Activated B cell treated with CpG ODN at 0.5 μM for 24 hours (primary cell): ENCODE results near the gene NKX6-2. TPM values are rescaled to one million over a fixed set of nuclear protein-coding genes. Genes with fewer than 3 reads are reported as not detected.

Experiments
- ATAC-seq: fragments of 200-7000 bp; cut with Tn5 transposase; one replicate; pipeline ENCODE4 v1.10.0; 2021; ENCODE audit warnings: low read depth, mild to moderate bottlenecking, moderate library complexity
- CTCF ChIA-PET: fragments of 350-600 bp; sonication (Branson Sonifier 250); formaldehyde crosslinking; loops from one replicate; lab custom pipeline; 2021; ENCODE audit warnings: antibody characterized with exemption; lab: Charles Lee
- POLR2A ChIA-PET: fragments of 350-600 bp; sonication (Branson Sonifier 250); formaldehyde crosslinking; loops from one replicate; lab custom pipeline; 2021; ENCODE audit warnings: antibody characterized with exemption; lab: Charles Lee
- DNase-seq: peaks from one replicate; pipeline ENCODE4 v3.0.0; 2022
- H3K27ac Mint-ChIP-seq: one replicate; pipeline ENCODE4 v1.8.0; 2020; ENCODE audit warnings: mixed read lengths
- H3K27me3 Mint-ChIP-seq: one replicate; pipeline ENCODE4 v1.8.0; 2021; ENCODE audit warnings: mixed read lengths
- H3K36me3 Mint-ChIP-seq: one replicate; pipeline ENCODE4 v1.8.0; 2021; ENCODE audit warnings: low read depth, mixed read lengths
- H3K4me1 Mint-ChIP-seq: one replicate; pipeline ENCODE4 v1.8.0; 2021; ENCODE audit warnings: mixed read lengths
- H3K4me3 Mint-ChIP-seq: one replicate; pipeline ENCODE4 v1.8.0; 2020; ENCODE audit warnings: mild to moderate bottlenecking, mixed read lengths
- H3K9me3 Mint-ChIP-seq: one replicate; pipeline ENCODE4 v1.8.0; 2020; ENCODE audit warnings: mixed read lengths
- CTCF ChIP-seq: fragments of 200-600 bp; IDR thresholded peaks from one replicate; pipeline ENCODE4 v1.8.0; 2022; ENCODE audit warnings: antibody characterized with exemption, mild to moderate bottlenecking
- intact Hi-C: fragments of 100-400 bp; cut with micrococcal nuclease; formaldehyde crosslinking; loops from one replicate; pipeline ENCODE4 v1.15.1; 2024
- total RNA-seq: library from RNA; stranded (reverse); gene quantifications from 2 replicates; pipeline ENCODE4 v1.2.3, GENCODE V29; 2022

Gene NKX6-2
- total RNA-seq, 1 donor from 2014 or later, result not detected

DNA sequence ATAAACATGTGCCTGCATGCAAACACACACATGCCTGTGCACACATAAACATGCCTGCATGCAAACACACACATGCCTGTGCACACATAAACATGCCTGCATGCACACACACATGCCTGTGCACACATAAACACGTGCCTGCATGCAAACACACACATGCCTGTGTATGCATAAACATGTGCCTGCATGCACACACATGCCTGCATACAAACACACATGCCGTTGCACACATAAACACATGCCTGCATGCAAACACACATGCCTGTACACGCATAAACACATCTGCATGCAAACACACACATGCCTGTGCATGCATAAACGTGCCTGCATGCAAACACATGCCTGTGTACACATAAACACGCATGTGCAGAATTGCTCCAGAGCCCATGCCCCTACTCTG lies 22.4 kb downstream of the NKX6-2 start:
- ATAC-seq (no peak), DNase-seq (no peak)
- no peaks in the 10 kb centered on the region for H3K27me3 Mint-ChIP-seq
- POLR2A ChIA-PET, result no interaction called here
- peaks cover 51% of the 10 kb centered on the region for H3K36me3 Mint-ChIP-seq
- no peak overlapping the region for H3K27ac Mint-ChIP-seq
- intact Hi-C loops, result no loop called here
- H3K9me3 Mint-ChIP-seq, result no peaks in the 10 kb centered on the region
- no peak for TF ChIP-seq CTCF
- no peak overlapping the region for H3K4me3 Mint-ChIP-seq
- CTCF ChIA-PET, result no interaction called here
- H3K4me1 Mint-ChIP-seq, result no peaks in the 10 kb centered on the region

- ChIA-PET CTCF (no interaction called here), POLR2A (no interaction called here)
- ATAC-seq, result no peak
- H3K9me3 Mint-ChIP-seq, result no peaks in the 10 kb centered on the region
- H3K36me3 Mint-ChIP-seq, result peaks cover 43% of the 10 kb centered on the region
- H3K27ac Mint-ChIP-seq, result no peak overlapping the region
- intact Hi-C loops, result no loop called here
- no peaks in the 10 kb centered on the region for H3K27me3 Mint-ChIP-seq
- no peak for DNase-seq
- TF ChIP-seq CTCF, result no peak
- H3K4me1 Mint-ChIP-seq, result no peaks in the 10 kb centered on the region
- no peak overlapping the region for H3K4me3 Mint-ChIP-seq
These were observed 23.7 kb downstream of the NKX6-2 start for GRCh38 chr10:132762267-132762666.

DNA sequence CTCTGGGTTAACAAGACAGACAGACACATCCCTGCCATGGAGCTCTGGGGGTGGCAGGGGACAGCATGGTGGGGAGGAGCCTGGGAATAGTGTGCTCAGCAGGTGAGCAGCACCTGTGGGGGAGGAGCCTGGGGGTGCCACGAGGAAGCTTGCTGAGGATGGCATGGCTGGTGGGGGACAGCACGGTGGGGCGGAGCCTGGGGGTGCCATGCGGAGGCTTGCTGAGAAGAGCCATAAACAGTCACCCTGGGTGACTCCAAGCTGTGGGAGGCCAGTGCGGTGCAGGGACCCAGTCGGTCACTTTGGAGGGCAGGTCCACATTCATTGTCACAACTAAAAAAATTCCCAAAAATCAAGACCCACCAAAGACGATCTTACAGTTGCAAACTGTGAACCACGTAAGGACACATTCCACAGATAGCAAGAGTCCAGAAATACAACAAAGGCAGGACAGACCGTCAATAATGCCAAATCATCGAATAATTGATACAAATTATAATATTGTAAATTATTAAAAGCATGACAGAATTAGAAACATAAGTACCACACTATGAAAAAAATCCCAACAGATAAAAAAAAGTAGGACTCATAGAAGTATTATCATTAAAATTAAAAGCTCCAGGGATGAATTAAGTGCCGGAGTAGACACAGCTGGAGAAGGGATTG lies 24.4 kb downstream of the NKX6-2 start:
- ChIA-PET CTCF (no interaction called here), POLR2A (no interaction called here)
- no peak for DNase-seq
- peaks cover 47% of the 10 kb centered on the region for H3K36me3 Mint-ChIP-seq
- intact Hi-C loops, result no loop called here
- no peak overlapping the region for H3K27ac Mint-ChIP-seq
- H3K27me3 Mint-ChIP-seq, result no peaks in the 10 kb centered on the region
- no peak for ATAC-seq
- no peaks in the 10 kb centered on the region for H3K9me3 Mint-ChIP-seq
- H3K4me3 Mint-ChIP-seq, result no peak overlapping the region
- no peak for TF ChIP-seq CTCF
- no peaks in the 10 kb centered on the region for H3K4me1 Mint-ChIP-seq

DNA sequence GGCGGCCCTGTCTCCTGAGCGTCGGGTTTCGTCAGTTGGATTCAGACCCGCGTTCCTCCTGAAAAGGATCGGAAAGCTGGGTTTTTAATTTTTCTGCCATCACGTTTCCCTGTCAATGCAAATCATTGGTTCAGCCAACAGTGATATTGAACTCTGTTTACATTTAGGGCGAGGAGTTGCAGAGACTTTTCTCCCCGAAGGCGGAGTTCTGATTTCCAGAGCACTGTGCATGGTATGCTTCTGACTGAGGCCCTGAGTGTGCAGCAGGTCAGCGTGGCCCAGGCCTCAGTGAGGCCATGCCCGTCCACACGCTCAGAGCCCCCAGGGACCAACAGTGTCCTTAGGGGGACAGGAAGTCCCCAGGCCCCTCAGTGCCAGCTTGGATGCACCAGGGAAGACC lies 27.1 kb downstream of the NKX6-2 start:
- ATAC-seq (no peak), DNase-seq (no peak)
- intact Hi-C loops, result no loop called here
- Mint-ChIP-seq H3K27me3 (no peaks in the 10 kb centered on the region), H3K4me3 (no peak overlapping the region), H3K36me3 (peaks cover 51% of the 10 kb centered on the region), H3K9me3 (no peaks in the 10 kb centered on the region), H3K4me1 (no peaks in the 10 kb centered on the region), H3K27ac (no peak overlapping the region)
- POLR2A ChIA-PET, result no interaction called here
- no peak for TF ChIP-seq CTCF
- CTCF ChIA-PET, result no interaction called here

DNA sequence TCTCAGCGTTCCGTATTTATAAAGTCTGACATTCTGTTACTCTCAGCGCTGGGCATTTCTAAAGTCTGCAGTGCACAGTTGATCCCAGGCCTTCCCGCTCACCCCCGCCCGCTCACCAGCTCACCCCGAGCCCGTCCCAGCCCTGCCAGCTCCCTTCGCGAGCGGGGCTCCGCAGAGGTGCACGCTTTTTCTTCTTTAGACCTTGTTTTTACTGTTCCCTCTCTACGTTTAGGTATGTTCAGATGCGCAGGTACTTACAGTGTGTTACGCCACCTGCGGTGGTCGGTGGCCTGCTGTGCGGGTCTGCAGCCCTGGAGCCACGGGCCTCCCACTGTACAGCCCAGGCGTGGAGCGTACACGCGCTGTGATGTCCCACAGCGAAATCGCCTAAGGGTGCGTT lies 28.8 kb downstream of the NKX6-2 start:
- Mint-ChIP-seq H3K9me3 (no peaks in the 10 kb centered on the region), H3K4me3 (no peak overlapping the region), H3K4me1 (no peaks in the 10 kb centered on the region), H3K27me3 (no peaks in the 10 kb centered on the region), H3K36me3 (peaks cover 63% of the 10 kb centered on the region), H3K27ac (no peak overlapping the region)
- intact Hi-C loops, result no loop called here
- ChIA-PET CTCF (no interaction called here), POLR2A (no interaction called here)
- no peak for ATAC-seq
- DNase-seq, result no peak
- no peak for TF ChIP-seq CTCF
